ENCODE data around the gene KCNJ9. TPM values are rescaled to one million over a fixed set of nuclear protein-coding genes. Genes with fewer than 3 reads are reported as not detected.

KCNJ9 gene
- total and polyA plus RNA-seq, 10 of the 15 experiments (the other 5 are each of a cell fraction or from before 2014, with no cell fraction given), result 0.12 TPM; not detected in 9

GRCh38 chr1:160045653-160046052 is 35.7 kb upstream of the KCNJ9 start:
- RAD21 ChIA-PET (ENCODE audit: unreplicated experiment), result interaction anchor here (0.8 to 3.0 kb wide), 9 partner anchors 9 to 148 kb away, joined by 3 to 50 read pairs (median 3); partner anchors contain the start of gene KCNJ9
- Histone ChIP-seq H3K27ac (ENCODE audit: control insufficient read depth, insufficient read depth) (no peak overlapping the region), H3K4me3 (no peak overlapping the region), H3K9me3 (replicated peaks; ENCODE audit: control insufficient read depth, insufficient read depth, low read length) (no peaks in the 10 kb centered on the region), H3K9ac (ENCODE audit: control insufficient read depth, insufficient read depth, low read length) (no peak overlapping the region), H3K4me2 (ENCODE audit: control insufficient read depth, insufficient read depth) (no peak overlapping the region), H3K36me3 (ENCODE audit: control insufficient read depth in 2 of 2, insufficient read depth in 2 of 2, low read length in 1 of 2) (no peaks in the 10 kb centered on the region), H3K27me3 (replicated peaks in 1 of 2; ENCODE audit: control insufficient read depth in 2 of 2, insufficient read depth in 2 of 2, low read length in 1 of 2) (no peaks in the 10 kb centered on the region; a peak in 3 of 4 replicates), H2AFZ (ENCODE audit: control insufficient read depth, low read depth, low read length) (no peak overlapping the region), H3K79me2 (ENCODE audit: control insufficient read depth, insufficient read depth, low read length) (no peaks in the 10 kb centered on the region), H4K20me1 (ENCODE audit: control insufficient read depth, insufficient read depth) (no peaks in the 10 kb centered on the region), H3K4me1 (ENCODE audit: control insufficient read depth, insufficient read depth, low read length) (peaks cover 11% of the 10 kb centered on the region)
- CTCF ChIA-PET, result interaction anchor here (0.6 to 49.8 kb wide), 28 partner anchors 8 to 331 kb away, joined by 3 to 1035 read pairs (median 7); partner anchors contain the start of genes FCRL6, IGSF8, KCNJ10 and KCNJ9
- SMC1A ChIA-PET (ENCODE audit: uncharacterized antibody, unreplicated experiment), result interaction anchor here (0.7 to 6.5 kb wide), 19 partner anchors 8 to 331 kb away, joined by 3 to 89 read pairs (median 5); partner anchors contain the start of genes KCNJ10 and KCNJ9
- TF ChIP-seq BRCA1 (IDR thresholded peaks at IDR 0.05; ENCODE audit: low read depth, low read length) (no peak), RAD51 (IDR thresholded peaks at IDR 0.05) (peak; percentile 64; the same call in 1 of the 2 replicates), ZNF207 (IDR thresholded peaks at IDR 0.05; ENCODE audit: borderline replicate concordance) (no peak), NR2C2 (IDR thresholded peaks at IDR 0.05; ENCODE audit: borderline replicate concordance, control insufficient read depth, insufficient read length, low read depth) (no peak)
- ATAC-seq (no peak), DNase-seq (ENCODE audit: low read depth, low spot score) (no peak), FAIRE-seq (no peak)
- intact Hi-C loops (cut with micrococcal nuclease; ENCODE audit: unreplicated experiment), result loop anchor here (2.0 kb wide), 1 partner anchor 39 kb away; no protein-coding TSS in a partner anchor
- WGBS (ENCODE audit: insufficient coverage, insufficient replicate concordance, low lambda C conversion rate, missing lambda C conversion rate), result 11% methylated on average over 2 of the region's 2 CpGs
- no TSS peak for BruUV-seq (replicated peaks)
- POLR2A ChIA-PET, result interaction anchor here (1.2 to 2.0 kb wide), 3 partner anchors 15 to 33 kb away, joined by 3 to 9 read pairs (median 3); partner anchors contain the start of gene PIGM
- in situ Hi-C loops (cut with MboI), result no loop called here

- Histone ChIP-seq H3K36me3 (ENCODE audit: control insufficient read depth in 2 of 2, insufficient read depth in 2 of 2, low read length in 1 of 2) (no peaks in the 10 kb centered on the region), H3K9ac (ENCODE audit: control insufficient read depth, insufficient read depth, low read length) (no peak overlapping the region), H3K4me2 (ENCODE audit: control insufficient read depth, insufficient read depth) (peak overlapping the region; percentile 53), H3K27me3 (replicated peaks in 1 of 2; ENCODE audit: control insufficient read depth in 2 of 2, insufficient read depth in 2 of 2, low read length in 1 of 2) (no peaks in the 10 kb centered on the region; a peak in 3 of 4 replicates), H3K79me2 (ENCODE audit: control insufficient read depth, insufficient read depth, low read length) (no peaks in the 10 kb centered on the region), H3K4me3 (0 out of 2 replicates have a peak overlapping the region, but pooled peaks have one; percentile 16), H2AFZ (ENCODE audit: control insufficient read depth, low read depth, low read length) (peak overlapping the region; percentile 79), H3K4me1 (ENCODE audit: control insufficient read depth, insufficient read depth, low read length) (peaks cover 11% of the 10 kb centered on the region), H4K20me1 (ENCODE audit: control insufficient read depth, insufficient read depth) (no peaks in the 10 kb centered on the region), H3K27ac (ENCODE audit: control insufficient read depth, insufficient read depth) (no peak overlapping the region), H3K9me3 (replicated peaks; ENCODE audit: control insufficient read depth, insufficient read depth, low read length) (no peaks in the 10 kb centered on the region)
- RAD21 ChIA-PET (ENCODE audit: unreplicated experiment), result interaction anchor here (0.8 to 3.0 kb wide), 19 partner anchors 8 to 206 kb away, joined by 3 to 50 read pairs (median 3); partner anchors contain the start of gene KCNJ9
- DNase-seq (ENCODE audit: low read depth, low spot score), result no peak
- POLR2A ChIA-PET, result interaction anchor here (1.0 to 2.0 kb wide), 3 partner anchors 16 to 39 kb away, joined by 4 to 9 read pairs (median 7); partner anchors contain the start of gene PIGM
- CTCF ChIA-PET, result interaction anchor here (0.6 to 49.8 kb wide), 28 partner anchors 8 to 1036 kb away, joined by 3 to 1035 read pairs (median 8); partner anchors contain the start of genes FCRL6, IGSF8, KCNJ10 and KCNJ9
- ATAC-seq, result peak; percentile 96
- under 1% methylated on average over 11 of the region's 11 CpGs for WGBS (ENCODE audit: insufficient coverage, insufficient replicate concordance, low lambda C conversion rate, missing lambda C conversion rate)
- peak; percentile 75 for FAIRE-seq
- intact Hi-C loops (cut with micrococcal nuclease; ENCODE audit: unreplicated experiment) (loop anchor here (2.0 kb wide), 1 partner anchor 38 kb away; no protein-coding TSS in a partner anchor), in situ Hi-C loops (cut with MboI) (no loop called here)
- SMC1A ChIA-PET (ENCODE audit: uncharacterized antibody, unreplicated experiment), result interaction anchor here (1.1 to 6.5 kb wide), 16 partner anchors 9 to 330 kb away, joined by 3 to 89 read pairs (median 6); partner anchors contain the start of genes KCNJ10 and KCNJ9
- BruUV-seq (replicated peaks), result no TSS peak
- no peak for TF ChIP-seq CREB1 (IDR thresholded peaks at IDR 0.05; ENCODE audit: low read depth)
- peak; percentile 78 for TF ChIP-seq RAD21 (IDR thresholded peaks at IDR 0.05; ENCODE audit: insufficient read depth, low read depth, low read length)
- 0 out of 2 replicates have a peak, but pooled peaks have one; percentile 22 for TF ChIP-seq IKZF1 (conservative IDR thresholded peaks at IDR 0.05)
- TF ChIP-seq CTCF (IDR thresholded peaks at IDR 0.05 in 2 of 3, conservative IDR thresholded peaks at IDR 0.05 in 1 of 3; ENCODE audit: control insufficient read depth in 2 of 3, extremely low read depth in 1 of 3, insufficient read depth in 1 of 3, low read depth in 3 of 3, low read length in 3 of 3), result peak; percentile 54 to 65 (median 61)
- TF ChIP-seq YY1 (IDR thresholded peaks at IDR 0.05; ENCODE audit: low read depth, low read length), result 0 out of 2 replicates have a peak, but pooled peaks have one; percentile 20
- 0 out of 2 replicates have a peak, but pooled peaks have one; percentile 11 for TF ChIP-seq ATF3 (IDR thresholded peaks at IDR 0.05; ENCODE audit: borderline replicate concordance, extremely low read depth, low read depth, low read length)
- TF ChIP-seq SMC3 (IDR thresholded peaks at IDR 0.05; ENCODE audit: borderline replicate concordance, low read length), result peak; percentile 42; the same call in 1 of the 2 replicates
- TF ChIP-seq MEF2B (IDR thresholded peaks at IDR 0.05; ENCODE audit: partially characterized antibody, poor library complexity, severe bottlenecking), result no peak
Observed at GRCh38 chr1:160046494-160047110, 34.7 kb upstream of the KCNJ9 start.
